K562 (cell line): ENCODE data around the gene EIF4E1B. TPM values are rescaled to one million over a fixed set of nuclear protein-coding genes. Genes with fewer than 3 reads are reported as not detected.

Source experiments
- CCNT2 ChIP-seq: IDR thresholded peaks from 2 replicates; pipeline ENCODE4 v1.6.1; 2011; ENCODE audit warnings: borderline replicate concordance, low read depth, mild to moderate bottlenecking, moderate library complexity, mixed read lengths, low read length; ENCODE audit not compliant: insufficient read length; ENCODE audit errors: extremely low read depth
- ETV1 ChIP-seq: fragments of 450-650 bp; conservative IDR thresholded peaks from 2 replicates; pipeline ENCODE4 v1.6.1; 2016; ENCODE audit warnings: missing genetic modification characterization, control low read depth, low read depth, missing compliant biosample characterization
- FOXJ3 ChIP-seq: sonication (generic); formaldehyde crosslinking; IDR thresholded peaks from 2 replicates; pipeline ENCODE4 v1.4.0; 2020; ENCODE audit warnings: mild to moderate bottlenecking, missing genetic modification reagents
- KDM5B ChIP-seq: fragments of 200-600 bp; sonication (generic); IDR thresholded peaks from 2 replicates; pipeline ENCODE4 v1.6.1; 2012; ENCODE audit warnings: low read depth, mild to moderate bottlenecking, moderate library complexity, low read length, control low read depth, inconsistent platforms; ENCODE audit not compliant: insufficient replicate concordance
- KLF10 ChIP-seq: fragments of 250-450 bp; sonication (Bioruptor Pico); IDR thresholded peaks from 2 replicates; pipeline ENCODE4 v1.6.1; 2021; ENCODE audit warnings: matching md5 sums
- NCOA1 ChIP-seq: fragments of 450-650 bp; IDR thresholded peaks from 2 replicates; pipeline ENCODE4 v1.6.1; 2016; ENCODE audit warnings: low read depth
- NFE2L1 ChIP-seq: fragments of 450-650 bp; IDR thresholded peaks from 2 replicates; pipeline ENCODE4 v1.6.1; 2016; ENCODE audit warnings: missing genetic modification characterization, low read depth, mild to moderate bottlenecking, missing compliant biosample characterization, moderate library complexity, borderline replicate concordance
- NFRKB ChIP-seq: fragments of 450-650 bp; IDR thresholded peaks from 2 replicates; pipeline ENCODE4 v1.6.1; 2016; ENCODE audit warnings: low read depth
- RB1 ChIP-seq: fragments of 450-650 bp; IDR thresholded peaks from 2 replicates; pipeline ENCODE4 v1.6.1; 2017; ENCODE audit warnings: low read depth, mild to moderate bottlenecking
- SREBF1 ChIP-seq: fragments of 150-350 bp; IDR thresholded peaks from 2 replicates; pipeline ENCODE4 v1.6.1; 2014; ENCODE audit warnings: antibody characterized with exemption, low read depth, low read length, borderline replicate concordance
- SREBF2 ChIP-seq: sonication (generic); formaldehyde crosslinking; IDR thresholded peaks from 2 replicates; pipeline ENCODE4 v1.4.0; 2020; ENCODE audit warnings: mild to moderate bottlenecking, missing genetic modification reagents
- SUPT5H ChIP-seq: fragments of 450-650 bp; IDR thresholded peaks from 2 replicates; pipeline ENCODE4 v1.6.1; 2016
- TBL1XR1 ChIP-seq, 2 experiments: IDR thresholded peaks; 2 replicates each; pipeline ENCODE4 v1.6.1; 2012; ENCODE audit warnings: improper control_type of control experiment in 2 of 2, low read length in 2 of 2, mild to moderate bottlenecking in 1 of 2
- TSC22D4 ChIP-seq: fragments of 450-650 bp; IDR thresholded peaks from 2 replicates; pipeline ENCODE4 v1.6.1; 2016; ENCODE audit warnings: missing genetic modification characterization, missing biosample characterization, control low read depth
- ZNF316 ChIP-seq: fragments of 450-650 bp; IDR thresholded peaks from 2 replicates; pipeline ENCODE4 v1.6.1; 2016
- polyA plus RNA-seq, 8 experiments: library from polyadenylated mRNA; depleted of rRNA in 4 of 8; stranded (reverse) in 5 of 8; unstranded in 3 of 8; fragments of >200 nt; fragmentation: Nextera tagmentation in 2 of 8; fragmentation: Illumina TruSeq in 1 of 8; extraction: Ambion mirVana in 2 of 8; extraction: Trizol in 1 of 8; gene quantifications; 2 replicates each; pipeline versions ENCODE4 v1.2.1 to v1.2.3, GENCODE V29; 2011 to 2014; ENCODE audit warnings: inconsistent platforms in 1 of 8, missing spikeins in 1 of 8
- total RNA-seq, 7 experiments: library from RNA; depleted of rRNA in 6 of 7; stranded (reverse); fragments of >200 nt in 6 of 7; fragmentation: Illumina TruSeq in 2 of 7; extraction: Trizol in 2 of 7; gene quantifications; 2 replicates each; pipeline versions ENCODE4 v1.2.1 to v1.2.3, GENCODE V29; 2011 to 2021; ENCODE audit warnings: low replicate concordance in 1 of 7
- TF ChIP-seq, protein P1 (sequence below): fragments of 250-450 bp; sonication (Bioruptor Pico); IDR thresholded peaks from 2 replicates; pipeline ENCODE4 v1.5.1; 2021; ENCODE audit warnings: mild to moderate bottlenecking
- TF ChIP-seq, protein P2 (sequence below): fragments of 450-650 bp; conservative IDR thresholded peaks from 2 replicates; pipeline ENCODE4 v1.6.1; 2016; ENCODE audit warnings: missing genetic modification characterization, low read depth, mild to moderate bottlenecking, control low read depth, missing compliant biosample characterization
- TF ChIP-seq, protein P3 (sequence below): sonication (generic); formaldehyde crosslinking; IDR thresholded peaks from 2 replicates; pipeline ENCODE4 v1.8.0; 2023; ENCODE audit warnings: mild to moderate bottlenecking, missing genetic modification reagents
- TF ChIP-seq, protein P4 (sequence below), 2 experiments: IDR thresholded peaks; 2 replicates each; pipeline ENCODE4 v1.6.1; 2011; ENCODE audit warnings: borderline replicate concordance in 1 of 2, control low read depth in 1 of 2, low read depth in 1 of 2, low read length in 1 of 2, mild to moderate bottlenecking in 1 of 2, mixed read lengths in 1 of 2, moderate library complexity in 1 of 2; ENCODE audit not compliant: insufficient read depth in 1 of 2, insufficient read length in 1 of 2, poor library complexity in 1 of 2, severe bottlenecking in 1 of 2; ENCODE audit errors: extremely low read depth in 1 of 2
- TF ChIP-seq, protein P5 (sequence below): fragments of 450-650 bp; formaldehyde crosslinking; IDR thresholded peaks from 2 replicates; pipeline ENCODE4 v1.4.0; 2020; ENCODE audit warnings: mild to moderate bottlenecking, moderate library complexity

EIF4E1B gene
- total and polyA plus RNA-seq, 9 of the 15 experiments (the other 6 are each of a cell fraction or from before 2014, with no cell fraction given) = not detected

DNA sequence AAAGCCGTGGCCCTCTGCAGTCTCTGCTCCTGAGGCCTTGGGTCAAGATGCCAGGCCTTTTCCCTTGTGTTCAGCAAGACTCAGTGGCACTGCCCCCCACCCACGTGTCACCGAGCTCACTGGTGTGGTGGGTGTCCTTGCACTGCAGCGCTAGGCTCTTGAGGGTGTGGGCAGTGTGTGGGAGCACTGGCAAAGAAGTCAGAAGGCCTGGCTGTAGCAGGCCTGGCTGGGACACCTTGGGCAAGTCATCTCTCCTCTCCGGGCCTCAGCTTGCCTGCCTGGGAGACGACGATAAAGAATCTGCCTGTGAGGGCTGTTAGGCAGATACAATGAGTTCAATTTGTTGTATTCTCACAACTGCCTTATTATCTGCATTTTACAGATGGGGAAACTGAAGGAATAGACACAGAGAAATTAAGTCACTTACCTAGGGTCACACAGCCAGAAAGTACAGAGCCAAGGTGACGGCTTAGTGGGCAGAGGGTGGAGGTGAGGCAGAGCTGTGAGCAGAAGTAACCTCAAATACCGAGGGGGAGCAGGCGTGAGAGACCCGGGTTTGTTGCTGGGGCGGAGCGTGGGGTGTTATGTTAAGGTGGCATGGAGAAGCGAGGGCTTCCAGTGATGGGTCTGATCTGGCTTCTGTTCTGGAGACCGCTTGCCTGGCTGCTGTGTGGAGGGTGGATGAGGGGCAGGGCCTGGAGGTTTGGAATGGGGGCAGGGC lies 18.2 kb downstream of the EIF4E1B start (continued):
- TF ChIP-seq, protein P1, sequence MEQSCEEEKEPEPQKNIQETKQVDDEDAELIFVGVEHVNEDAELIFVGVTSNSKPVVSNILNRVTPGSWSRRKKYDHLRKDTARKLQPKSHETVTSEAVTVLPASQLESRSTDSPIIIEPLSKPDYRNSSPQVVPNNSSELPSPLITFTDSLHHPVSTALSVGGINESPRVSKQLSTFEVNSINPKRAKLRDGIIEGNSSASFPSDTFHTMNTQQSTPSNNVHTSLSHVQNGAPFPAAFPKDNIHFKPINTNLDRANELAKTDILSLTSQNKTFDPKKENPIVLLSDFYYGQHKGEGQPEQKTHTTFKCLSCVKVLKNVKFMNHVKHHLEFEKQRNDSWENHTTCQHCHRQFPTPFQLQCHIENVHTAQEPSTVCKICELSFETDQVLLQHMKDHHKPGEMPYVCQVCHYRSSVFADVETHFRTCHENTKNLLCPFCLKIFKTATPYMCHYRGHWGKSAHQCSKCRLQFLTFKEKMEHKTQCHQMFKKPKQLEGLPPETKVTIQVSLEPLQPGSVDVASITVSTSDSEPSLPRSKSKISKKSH = no peak
- no peak for TF ChIP-seq NFE2L1 (tag)
- TF ChIP-seq SREBF2 = no peak
- no peak for TF ChIP-seq KDM5B
- peak; percentile 70; a peak in 2 of 4 replicates for TF ChIP-seq TBL1XR1 (IDR thresholded peaks at IDR 0.05; ENCODE audit: low read length in 2 of 2)
- TF ChIP-seq, protein P2, sequence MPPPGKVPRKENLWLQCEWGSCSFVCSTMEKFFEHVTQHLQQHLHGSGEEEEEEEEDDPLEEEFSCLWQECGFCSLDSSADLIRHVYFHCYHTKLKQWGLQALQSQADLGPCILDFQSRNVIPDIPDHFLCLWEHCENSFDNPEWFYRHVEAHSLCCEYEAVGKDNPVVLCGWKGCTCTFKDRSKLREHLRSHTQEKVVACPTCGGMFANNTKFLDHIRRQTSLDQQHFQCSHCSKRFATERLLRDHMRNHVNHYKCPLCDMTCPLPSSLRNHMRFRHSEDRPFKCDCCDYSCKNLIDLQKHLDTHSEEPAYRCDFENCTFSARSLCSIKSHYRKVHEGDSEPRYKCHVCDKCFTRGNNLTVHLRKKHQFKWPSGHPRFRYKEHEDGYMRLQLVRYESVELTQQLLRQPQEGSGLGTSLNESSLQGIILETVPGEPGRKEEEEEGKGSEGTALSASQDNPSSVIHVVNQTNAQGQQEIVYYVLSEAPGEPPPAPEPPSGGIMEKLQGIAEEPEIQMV = no peak
- TF ChIP-seq ZNF316 = 0 out of 2 replicates have a peak, but pooled peaks have one; percentile 28
- TF ChIP-seq TSC22D4 (tag) = no peak
- TF ChIP-seq, protein P3, sequence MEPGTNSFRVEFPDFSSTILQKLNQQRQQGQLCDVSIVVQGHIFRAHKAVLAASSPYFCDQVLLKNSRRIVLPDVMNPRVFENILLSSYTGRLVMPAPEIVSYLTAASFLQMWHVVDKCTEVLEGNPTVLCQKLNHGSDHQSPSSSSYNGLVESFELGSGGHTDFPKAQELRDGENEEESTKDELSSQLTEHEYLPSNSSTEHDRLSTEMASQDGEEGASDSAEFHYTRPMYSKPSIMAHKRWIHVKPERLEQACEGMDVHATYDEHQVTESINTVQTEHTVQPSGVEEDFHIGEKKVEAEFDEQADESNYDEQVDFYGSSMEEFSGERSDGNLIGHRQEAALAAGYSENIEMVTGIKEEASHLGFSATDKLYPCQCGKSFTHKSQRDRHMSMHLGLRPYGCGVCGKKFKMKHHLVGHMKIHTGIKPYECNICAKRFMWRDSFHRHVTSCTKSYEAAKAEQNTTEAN (CRISPR knock-in tag) = no peak
- TF ChIP-seq SREBF1 = no peak
- no peak; the same call in 1 of the 2 replicates for TF ChIP-seq NCOA1
- TF ChIP-seq FOXJ3 = no peak
- no peak for TF ChIP-seq SUPT5H
- no peak for TF ChIP-seq KLF10 (CRISPR knock-in tag)
- TF ChIP-seq, protein P4, sequence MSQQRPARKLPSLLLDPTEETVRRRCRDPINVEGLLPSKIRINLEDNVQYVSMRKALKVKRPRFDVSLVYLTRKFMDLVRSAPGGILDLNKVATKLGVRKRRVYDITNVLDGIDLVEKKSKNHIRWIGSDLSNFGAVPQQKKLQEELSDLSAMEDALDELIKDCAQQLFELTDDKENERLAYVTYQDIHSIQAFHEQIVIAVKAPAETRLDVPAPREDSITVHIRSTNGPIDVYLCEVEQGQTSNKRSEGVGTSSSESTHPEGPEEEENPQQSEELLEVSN (IDR thresholded peaks at IDR 0.05; ENCODE audit: borderline replicate concordance in 1 of 2, extremely low read depth in 1 of 2, insufficient read depth in 1 of 2, insufficient read length in 1 of 2, low read depth in 1 of 2, low read length in 1 of 2, poor library complexity in 1 of 2, severe bottlenecking in 1 of 2) = no peak
- no peak for TF ChIP-seq CCNT2
- no peak for TF ChIP-seq NFRKB
- no peak for TF ChIP-seq RB1
- no peak for TF ChIP-seq ETV1 (tag)
- TF ChIP-seq, protein P5, sequence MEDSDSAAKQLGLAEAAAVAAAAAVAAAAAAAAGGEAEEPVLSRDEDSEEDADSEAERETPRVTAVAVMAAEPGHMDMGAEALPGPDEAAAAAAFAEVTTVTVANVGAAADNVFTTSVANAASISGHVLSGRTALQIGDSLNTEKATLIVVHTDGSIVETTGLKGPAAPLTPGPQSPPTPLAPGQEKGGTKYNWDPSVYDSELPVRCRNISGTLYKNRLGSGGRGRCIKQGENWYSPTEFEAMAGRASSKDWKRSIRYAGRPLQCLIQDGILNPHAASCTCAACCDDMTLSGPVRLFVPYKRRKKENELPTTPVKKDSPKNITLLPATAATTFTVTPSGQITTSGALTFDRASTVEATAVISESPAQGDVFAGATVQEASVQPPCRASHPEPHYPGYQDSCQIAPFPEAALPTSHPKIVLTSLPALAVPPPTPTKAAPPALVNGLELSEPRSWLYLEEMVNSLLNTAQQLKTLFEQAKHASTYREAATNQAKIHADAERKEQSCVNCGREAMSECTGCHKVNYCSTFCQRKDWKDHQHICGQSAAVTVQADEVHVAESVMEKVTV (CRISPR knock-in tag) = no peak
